IPS-NIHi7 (cell line): ENCODE measurements around the gene CLDN16.

ENCODE experiments used
- DNase-seq: peaks from one replicate; pipeline ENCODE4 v3.0.0; 2012; ENCODE audit warnings: mixed read lengths; ENCODE audit errors: extremely low spot score

CLDN16 gene

DNA sequence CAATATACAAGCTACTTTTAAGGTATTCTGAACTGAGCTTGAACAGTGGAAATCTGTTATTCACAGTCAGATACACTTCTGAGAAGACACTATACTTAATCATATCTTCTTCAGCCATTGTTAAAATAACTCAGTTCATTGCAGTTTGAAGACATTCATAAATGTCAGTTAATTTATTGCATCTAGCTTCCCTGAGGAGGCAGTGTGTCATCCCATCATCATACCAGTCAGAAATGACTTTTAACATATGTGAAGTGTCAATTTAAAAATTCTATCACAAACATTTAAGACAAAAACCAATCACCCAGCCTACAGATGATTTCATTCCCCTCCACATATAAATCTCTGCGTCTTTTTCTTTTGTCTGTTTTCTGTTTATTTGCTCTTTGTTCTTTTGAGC is 54.3 kb downstream of the CLDN16 start:
- no peak for DNase-seq

- no peak for DNase-seq
Observed at GRCh38 chr3:190443257-190443656, 55.3 kb downstream of the CLDN16 start.

- no peak for DNase-seq
Observed at GRCh38 chr3:190444006-190444405, 56.0 kb downstream of the CLDN16 start.

- DNase-seq: no peak
Observed at GRCh38 chr3:190444576-190445145, 56.7 kb downstream of the CLDN16 start.

GRCh38 chr3:190446573-190447279 is 58.8 kb downstream of the CLDN16 start:
- no peak for DNase-seq

DNA sequence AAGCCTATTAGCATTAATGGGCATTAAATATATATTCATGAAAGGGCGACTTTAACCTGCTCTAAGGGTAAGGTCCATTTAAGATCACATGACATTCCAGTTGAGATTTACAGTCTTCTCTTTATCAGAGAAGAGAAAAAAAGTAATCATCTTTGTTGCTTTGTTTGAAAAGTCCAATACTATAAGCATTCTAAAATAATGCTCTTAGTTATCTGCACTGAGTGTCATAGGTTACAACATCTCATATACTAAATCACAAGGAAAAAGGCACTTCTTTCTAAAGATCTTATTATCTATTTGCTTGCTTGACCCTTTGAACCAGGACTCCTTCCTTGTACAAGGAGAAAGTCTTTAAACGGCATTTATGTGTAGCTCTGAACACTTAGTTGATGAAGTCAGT is 60.3 kb downstream of the CLDN16 start:
- no peak for DNase-seq

DNA sequence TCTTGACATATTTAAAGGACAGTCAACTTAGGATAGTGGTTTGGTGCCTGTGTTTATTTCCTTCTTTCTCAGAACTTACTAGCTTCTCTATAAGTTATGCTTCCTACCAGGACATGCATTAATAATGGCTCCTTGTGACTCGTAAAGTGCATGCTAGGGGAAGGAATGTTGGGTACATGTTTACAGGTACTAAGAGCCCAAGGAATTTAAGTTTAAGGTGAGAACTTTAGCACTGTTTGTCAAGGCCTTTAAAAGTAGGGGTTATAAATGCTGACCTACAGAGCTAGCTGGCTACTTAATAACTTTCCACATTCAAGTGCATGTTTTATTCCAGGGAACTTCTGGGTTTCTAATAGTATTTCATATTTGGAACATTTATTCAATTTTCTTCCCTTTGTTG is 61.8 kb downstream of the CLDN16 start, which contains the start of gene TMEM207:
TMEM207 (minus strand) TSS at position 101 of the 400 bp plus-strand sequence; CDS start at position 9, 92 bp downstream.
- no peak for DNase-seq

GRCh38 chr3:190455828-190456227 is 67.9 kb downstream of the CLDN16 start:
- DNase-seq: no peak

DNA sequence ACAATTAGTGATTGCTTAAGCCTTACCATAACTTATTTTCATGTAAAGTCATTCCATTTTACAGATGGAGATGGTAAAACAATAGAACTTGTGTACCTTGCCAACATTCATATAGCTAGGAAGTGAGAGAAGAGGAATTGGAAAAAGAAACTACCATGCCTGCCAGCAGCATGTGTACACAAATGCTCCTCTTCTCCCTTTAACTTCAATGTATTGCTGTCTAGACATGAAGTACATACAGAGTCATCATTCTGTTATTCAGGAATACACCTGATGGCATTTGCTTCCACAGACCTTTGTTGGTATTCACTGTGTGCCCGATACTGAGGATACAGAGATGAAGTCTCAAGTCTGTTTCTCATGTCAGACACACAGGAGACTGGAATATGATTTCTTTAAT is 68.8 kb downstream of the CLDN16 start:
- no peak for DNase-seq

- DNase-seq: no peak
Observed at GRCh38 chr3:190458040-190458439, 70.1 kb downstream of the CLDN16 start.
